NCI-H345 (cell line): Measurements from ENCODE around the gene ARHGAP26.
A peak's percentile ranks its signal among the peaks of the same experiment; 100 is the strongest.

ENCODE experiments used
- DNase-seq: peaks from one replicate; lab custom pipeline; 2025; lab: John Stamatoyannopoulos, UW

Gene ARHGAP26

GRCh38 chr5:143017992-143018391 is 247.8 kb downstream of the ARHGAP26 start:
- DNase-seq, result no peak

GRCh38 chr5:143019157-143019556 is 249.0 kb downstream of the ARHGAP26 start:
- DNase-seq, result no peak

GRCh38 chr5:143019614-143020515 is 249.7 kb downstream of the ARHGAP26 start:
- peak; percentile 19 for DNase-seq

- DNase-seq, result no peak
Measured at GRCh38 chr5:143021595-143021994, 251.4 kb downstream of the ARHGAP26 start.

GRCh38 chr5:143023411-143024096 is 253.4 kb downstream of the ARHGAP26 start:
- peak; percentile 27 for DNase-seq

GRCh38 chr5:143024228-143024920 is 254.2 kb downstream of the ARHGAP26 start:
- DNase-seq, result peak; percentile 83

- no peak for DNase-seq
Measured at GRCh38 chr5:143025376-143025775, 255.2 kb downstream of the ARHGAP26 start.

- peak; percentile 29 for DNase-seq
Measured at GRCh38 chr5:143025971-143026370, 255.8 kb downstream of the ARHGAP26 start.

- DNase-seq, result peak; percentile 44
Measured at GRCh38 chr5:143026380-143026779, 256.2 kb downstream of the ARHGAP26 start.

- DNase-seq, result no peak
Measured at GRCh38 chr5:143029293-143029692, 259.1 kb downstream of the ARHGAP26 start.

GRCh38 chr5:143030349-143030748 is 260.2 kb downstream of the ARHGAP26 start:
- DNase-seq, result no peak

- DNase-seq, result no peak
Measured at GRCh38 chr5:143031781-143032580, 261.8 kb downstream of the ARHGAP26 start.

- DNase-seq, result no peak
Measured at GRCh38 chr5:143032581-143032836, 262.3 kb downstream of the ARHGAP26 start.

GRCh38 chr5:143033535-143034250 is 263.5 kb downstream of the ARHGAP26 start:
- DNase-seq, result no peak

- no peak for DNase-seq
Measured at GRCh38 chr5:143036146-143036927, 266.2 kb downstream of the ARHGAP26 start.

GRCh38 chr5:143037071-143037470 is 266.9 kb downstream of the ARHGAP26 start:
- peak; percentile 43 for DNase-seq

- DNase-seq, result no peak
Measured at GRCh38 chr5:143037708-143038107, 267.5 kb downstream of the ARHGAP26 start.

- DNase-seq, result no peak
Measured at GRCh38 chr5:143040622-143041021, 270.4 kb downstream of the ARHGAP26 start.

- no peak for DNase-seq
Measured at GRCh38 chr5:143041461-143041860, 271.3 kb downstream of the ARHGAP26 start.

GRCh38 chr5:143041972-143042770 is 272.0 kb downstream of the ARHGAP26 start:
- peak; percentile 44 for DNase-seq
